ENCODE measurements around the gene F7.

DNA sequence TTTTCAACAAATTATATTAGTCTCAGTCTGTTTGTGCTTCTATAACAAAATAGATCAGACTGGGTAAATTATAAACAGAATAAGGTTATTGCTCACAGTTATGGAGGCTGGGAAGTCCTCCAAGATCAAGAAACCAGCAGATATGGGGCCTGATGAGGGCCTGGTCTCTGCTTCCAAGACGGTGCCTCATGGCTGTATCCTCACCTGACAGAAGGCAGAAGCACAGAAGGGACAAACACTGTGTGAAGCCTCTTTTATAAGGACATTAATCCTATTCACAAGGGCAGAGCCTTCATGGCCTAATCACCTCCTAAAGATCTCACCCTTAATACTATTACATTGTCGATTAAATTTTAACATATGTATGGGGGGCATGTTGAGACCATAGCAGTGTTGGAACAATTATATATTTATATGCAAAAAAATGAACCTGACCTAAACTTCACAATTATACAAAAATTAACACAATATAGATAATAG is 29.7 kb downstream of the F7 start:
- TF ChIP-seq, protein P1, sequence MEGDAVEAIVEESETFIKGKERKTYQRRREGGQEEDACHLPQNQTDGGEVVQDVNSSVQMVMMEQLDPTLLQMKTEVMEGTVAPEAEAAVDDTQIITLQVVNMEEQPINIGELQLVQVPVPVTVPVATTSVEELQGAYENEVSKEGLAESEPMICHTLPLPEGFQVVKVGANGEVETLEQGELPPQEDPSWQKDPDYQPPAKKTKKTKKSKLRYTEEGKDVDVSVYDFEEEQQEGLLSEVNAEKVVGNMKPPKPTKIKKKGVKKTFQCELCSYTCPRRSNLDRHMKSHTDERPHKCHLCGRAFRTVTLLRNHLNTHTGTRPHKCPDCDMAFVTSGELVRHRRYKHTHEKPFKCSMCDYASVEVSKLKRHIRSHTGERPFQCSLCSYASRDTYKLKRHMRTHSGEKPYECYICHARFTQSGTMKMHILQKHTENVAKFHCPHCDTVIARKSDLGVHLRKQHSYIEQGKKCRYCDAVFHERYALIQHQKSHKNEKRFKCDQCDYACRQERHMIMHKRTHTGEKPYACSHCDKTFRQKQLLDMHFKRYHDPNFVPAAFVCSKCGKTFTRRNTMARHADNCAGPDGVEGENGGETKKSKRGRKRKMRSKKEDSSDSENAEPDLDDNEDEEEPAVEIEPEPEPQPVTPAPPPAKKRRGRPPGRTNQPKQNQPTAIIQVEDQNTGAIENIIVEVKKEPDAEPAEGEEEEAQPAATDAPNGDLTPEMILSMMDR (IDR thresholded peaks at IDR 0.05): no peak
- TF ChIP-seq POLR2A (IDR thresholded peaks at IDR 0.05): no peak

Measured in body of pancreas (tissue), 4 donors.